Parathyroid adenoma (tissue), 2 donors: ENCODE results near the gene PTGDR2.

Experiments
- H2AFZ ChIP-seq: fragments of 300-600 bp; sonication (generic); one replicate; pipeline ENCODE4 v1.7.0; 2017; ENCODE audit warnings: antibody characterized with exemption, mild to moderate bottlenecking
- H3K27ac ChIP-seq: fragments of 300-600 bp; sonication (generic); one replicate; pipeline ENCODE4 v1.7.0; 2017
- H3K27me3 ChIP-seq: fragments of 300-600 bp; sonication (generic); one replicate; pipeline ENCODE4 v1.7.0; 2017; ENCODE audit warnings: low read length; ENCODE audit not compliant: control insufficient read depth, insufficient read depth
- H3K36me3 ChIP-seq: fragments of 300-600 bp; sonication (generic); one replicate; pipeline ENCODE4 v1.7.0; 2017; ENCODE audit warnings: low read length; ENCODE audit not compliant: control insufficient read depth, insufficient read depth
- H3K4me1 ChIP-seq: fragments of 300-600 bp; sonication (generic); one replicate; pipeline ENCODE4 v1.7.0; 2017; ENCODE audit warnings: control low read depth
- H3K4me2 ChIP-seq: fragments of 300-600 bp; sonication (generic); one replicate; pipeline ENCODE4 v1.7.0; 2017; ENCODE audit warnings: low read length
- H3K4me3 ChIP-seq: fragments of 300-600 bp; sonication (generic); one replicate; pipeline ENCODE4 v1.7.0; 2017; ENCODE audit warnings: low read depth, low read length
- H3K79me2 ChIP-seq: fragments of 300-600 bp; sonication (generic); one replicate; pipeline ENCODE4 v1.7.0; 2017; ENCODE audit warnings: control low read depth
- H3K9ac ChIP-seq: fragments of 300-600 bp; sonication (generic); one replicate; pipeline ENCODE4 v1.7.0; 2017; ENCODE audit warnings: mild to moderate bottlenecking
- H3K9me3 ChIP-seq: fragments of 300-600 bp; sonication (generic); one replicate; pipeline ENCODE4 v1.7.0; 2017; ENCODE audit warnings: low read length; ENCODE audit not compliant: control insufficient read depth
- TF ChIP-seq, protein P1 (sequence below): fragments of 300-600 bp; sonication (generic); IDR thresholded peaks from one replicate; pipeline ENCODE4 v1.7.0; 2017; ENCODE audit warnings: antibody characterized with exemption, mild to moderate bottlenecking
- donor health status: primary hyperparathyroidism.

Gene PTGDR2

DNA sequence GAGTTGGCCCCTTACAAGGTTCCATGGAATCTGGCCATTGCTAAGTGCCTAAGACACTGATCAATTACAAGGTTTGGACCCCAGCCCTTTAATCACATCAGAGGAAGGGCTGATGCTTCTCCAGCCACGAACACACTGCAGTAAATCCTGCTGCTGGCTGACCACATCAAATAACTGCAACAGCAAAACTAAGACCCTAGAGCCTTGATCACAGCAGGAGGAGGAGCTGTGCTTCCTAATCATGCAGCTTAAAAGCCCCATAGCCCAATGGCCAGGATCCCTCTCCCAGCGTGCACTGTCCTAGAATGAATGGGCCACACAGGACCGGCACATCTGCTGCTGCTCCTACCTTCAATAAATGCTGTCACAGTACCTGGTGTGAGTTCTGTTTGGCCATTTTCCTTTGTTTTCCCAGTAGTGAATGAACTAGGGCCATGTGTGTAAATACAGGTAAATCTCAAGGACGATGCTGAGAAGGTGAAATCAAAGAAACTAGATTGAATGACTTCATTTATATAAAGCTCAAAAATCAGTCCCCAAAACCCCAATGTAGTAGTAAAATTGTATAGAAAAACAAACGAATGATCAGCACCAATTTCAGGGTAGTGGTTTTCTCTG lies 24.3 kb upstream of the PTGDR2 start:
- Histone ChIP-seq H3K9me3 (no peaks in the 10 kb centered on the region), H3K4me2 (no peak overlapping the region), H3K27ac (peak overlapping the region; percentile 99), H3K27me3 (no peaks in the 10 kb centered on the region), H3K9ac (no peak overlapping the region), H2AFZ (no peak overlapping the region), H3K79me2 (peaks cover 3% of the 10 kb centered on the region), H3K4me1 (peaks cover 40% of the 10 kb centered on the region), H3K36me3 (no peaks in the 10 kb centered on the region), H3K4me3 (no peak overlapping the region)
- TF ChIP-seq, protein P1, sequence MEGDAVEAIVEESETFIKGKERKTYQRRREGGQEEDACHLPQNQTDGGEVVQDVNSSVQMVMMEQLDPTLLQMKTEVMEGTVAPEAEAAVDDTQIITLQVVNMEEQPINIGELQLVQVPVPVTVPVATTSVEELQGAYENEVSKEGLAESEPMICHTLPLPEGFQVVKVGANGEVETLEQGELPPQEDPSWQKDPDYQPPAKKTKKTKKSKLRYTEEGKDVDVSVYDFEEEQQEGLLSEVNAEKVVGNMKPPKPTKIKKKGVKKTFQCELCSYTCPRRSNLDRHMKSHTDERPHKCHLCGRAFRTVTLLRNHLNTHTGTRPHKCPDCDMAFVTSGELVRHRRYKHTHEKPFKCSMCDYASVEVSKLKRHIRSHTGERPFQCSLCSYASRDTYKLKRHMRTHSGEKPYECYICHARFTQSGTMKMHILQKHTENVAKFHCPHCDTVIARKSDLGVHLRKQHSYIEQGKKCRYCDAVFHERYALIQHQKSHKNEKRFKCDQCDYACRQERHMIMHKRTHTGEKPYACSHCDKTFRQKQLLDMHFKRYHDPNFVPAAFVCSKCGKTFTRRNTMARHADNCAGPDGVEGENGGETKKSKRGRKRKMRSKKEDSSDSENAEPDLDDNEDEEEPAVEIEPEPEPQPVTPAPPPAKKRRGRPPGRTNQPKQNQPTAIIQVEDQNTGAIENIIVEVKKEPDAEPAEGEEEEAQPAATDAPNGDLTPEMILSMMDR, result no peak

DNA sequence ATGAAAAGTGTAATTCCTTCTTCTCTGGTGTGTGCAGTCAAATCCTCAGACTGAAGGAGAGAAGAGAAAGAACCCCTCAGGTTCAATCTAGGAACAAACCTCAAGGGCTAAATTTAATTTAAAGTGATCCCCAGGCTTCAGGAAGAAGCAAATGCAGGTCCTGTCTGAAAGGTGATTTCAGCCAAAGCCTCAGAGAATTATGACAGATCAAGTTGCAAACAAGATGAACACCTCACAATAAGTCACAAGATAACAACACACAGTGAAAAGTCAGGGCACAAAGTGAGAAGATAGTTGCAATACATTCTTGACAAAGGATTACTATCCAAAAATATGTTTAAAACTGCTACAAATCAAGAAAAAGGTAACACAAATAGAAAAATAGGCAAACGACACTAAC lies 23.4 kb upstream of the PTGDR2 start:
- Histone ChIP-seq H3K79me2 (peaks cover 6% of the 10 kb centered on the region), H3K4me3 (no peak overlapping the region), H3K4me1 (peaks cover 50% of the 10 kb centered on the region), H3K36me3 (no peaks in the 10 kb centered on the region), H3K9ac (no peak overlapping the region), H3K27ac (peak overlapping the region; percentile 99), H3K4me2 (no peak overlapping the region), H3K27me3 (no peaks in the 10 kb centered on the region), H2AFZ (no peak overlapping the region), H3K9me3 (no peaks in the 10 kb centered on the region)
- TF ChIP-seq, protein P1, result no peak

DNA sequence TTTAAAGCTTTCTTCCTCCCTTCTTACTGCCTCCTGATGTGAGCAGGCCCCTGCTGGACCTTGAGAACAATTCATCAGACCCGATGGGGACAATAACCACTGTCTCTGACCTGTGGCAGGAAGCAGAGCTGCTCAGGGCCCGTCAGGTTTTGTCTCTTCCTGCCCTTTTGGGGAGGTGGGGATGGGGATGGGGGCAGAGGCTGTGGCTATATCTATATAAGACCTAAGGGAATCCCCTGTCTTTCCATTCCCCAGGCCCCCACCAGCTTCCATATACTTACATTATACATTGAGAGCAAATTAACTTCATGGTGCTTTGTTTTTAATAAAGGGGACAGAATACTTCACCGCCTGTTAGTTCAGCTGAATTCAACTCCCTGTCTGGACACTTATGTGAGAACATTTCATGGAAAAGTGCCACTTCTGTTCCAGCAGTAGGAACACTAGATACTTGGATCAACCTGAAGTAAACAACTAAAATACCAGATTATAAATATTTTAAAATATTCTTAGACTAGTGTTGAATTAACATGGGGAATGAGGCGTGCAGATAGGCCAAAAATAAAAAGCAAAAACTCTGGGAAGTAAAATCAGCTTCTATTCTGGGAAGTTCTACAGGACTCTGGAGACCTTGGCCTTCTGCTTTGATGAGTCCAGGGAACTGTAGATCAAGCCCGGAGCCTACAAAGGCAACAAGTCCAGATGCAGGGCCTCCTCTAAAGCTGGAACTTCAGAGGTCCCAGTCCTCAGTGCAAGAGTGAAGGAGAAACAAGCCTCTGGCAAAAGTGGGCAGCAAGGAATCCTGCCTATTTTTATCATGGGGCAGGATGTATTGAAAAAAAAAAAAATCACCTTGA lies 22.7 kb upstream of the PTGDR2 start:
- no peaks in the 10 kb centered on the region for H3K9me3 ChIP-seq
- peak overlapping the region; percentile 99 for H3K27ac ChIP-seq
- peaks cover 6% of the 10 kb centered on the region for H3K79me2 ChIP-seq
- no peak overlapping the region for H3K9ac ChIP-seq
- H3K36me3 ChIP-seq, result no peaks in the 10 kb centered on the region
- H3K27me3 ChIP-seq, result no peaks in the 10 kb centered on the region
- no peak overlapping the region for H3K4me2 ChIP-seq
- no peak overlapping the region for H3K4me3 ChIP-seq
- H2AFZ ChIP-seq, result no peak overlapping the region
- TF ChIP-seq, protein P1, result no peak
- H3K4me1 ChIP-seq, result peaks cover 53% of the 10 kb centered on the region

DNA sequence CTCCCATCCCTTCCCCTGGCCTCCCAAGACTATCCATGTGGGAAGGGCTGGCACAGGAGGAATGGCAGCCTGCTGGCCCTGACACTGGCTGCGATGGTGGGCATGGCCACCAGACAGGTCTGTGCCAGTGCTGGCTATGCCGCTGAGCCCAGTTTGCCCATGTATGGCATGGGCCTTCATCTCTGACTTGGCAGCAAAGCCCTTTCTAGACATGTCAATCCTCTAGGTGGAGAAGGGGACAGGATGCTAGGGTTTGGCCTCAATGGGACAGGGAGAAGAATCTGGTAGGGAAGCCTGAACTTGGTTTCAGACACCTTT lies 20.4 kb upstream of the PTGDR2 start:
- no peak overlapping the region for H3K4me3 ChIP-seq
- H3K4me1 ChIP-seq, result peaks cover 72% of the 10 kb centered on the region
- no peak overlapping the region for H3K4me2 ChIP-seq
- H3K27me3 ChIP-seq, result no peaks in the 10 kb centered on the region
- H3K9me3 ChIP-seq, result no peaks in the 10 kb centered on the region
- peaks cover 6% of the 10 kb centered on the region for H3K79me2 ChIP-seq
- TF ChIP-seq, protein P1, result no peak
- peak overlapping the region; percentile 99 for H3K27ac ChIP-seq
- H3K36me3 ChIP-seq, result no peaks in the 10 kb centered on the region
- no peak overlapping the region for H2AFZ ChIP-seq
- H3K9ac ChIP-seq, result no peak overlapping the region
